Middle frontal gyrus (tissue), 1 donor: Measurements from ENCODE around the gene RUNX2.

Experiments used
- DNase-seq: peaks from one replicate; pipeline ENCODE4 v3.0.0-alpha.2; 2015; ENCODE audit warnings: low spot score; ENCODE audit errors: extremely low spot score

The RUNX2 gene

GRCh38 chr6:45642331-45643125 is 314.4 kb downstream of the RUNX2 start:
- DNase-seq: no peak

- DNase-seq: no peak
These were observed 315.0 kb downstream of the RUNX2 start for GRCh38 chr6:45643126-45643525.

- no peak for DNase-seq
These were observed 316.6 kb downstream of the RUNX2 start for GRCh38 chr6:45644720-45645119.

GRCh38 chr6:45645302-45645701 is 317.2 kb downstream of the RUNX2 start:
- no peak for DNase-seq

GRCh38 chr6:45647341-45648261 is 319.5 kb downstream of the RUNX2 start:
- no peak for DNase-seq

- no peak for DNase-seq
These were observed 320.1 kb downstream of the RUNX2 start for GRCh38 chr6:45648262-45648620.

GRCh38 chr6:45650524-45651135 is 322.5 kb downstream of the RUNX2 start:
- no peak for DNase-seq

- DNase-seq: no peak
These were observed 323.2 kb downstream of the RUNX2 start for GRCh38 chr6:45651301-45651700.

GRCh38 chr6:45652416-45652815 is 324.3 kb downstream of the RUNX2 start:
- DNase-seq: no peak

GRCh38 chr6:45653117-45653883 is 325.2 kb downstream of the RUNX2 start:
- DNase-seq: no peak

GRCh38 chr6:45654673-45655072 is 326.5 kb downstream of the RUNX2 start:
- DNase-seq: no peak

- no peak for DNase-seq
These were observed 327.8 kb downstream of the RUNX2 start for GRCh38 chr6:45655745-45656476.

GRCh38 chr6:45657226-45657625 is 329.1 kb downstream of the RUNX2 start:
- DNase-seq: no peak

- DNase-seq: no peak
These were observed 330.3 kb downstream of the RUNX2 start for GRCh38 chr6:45658400-45658799.

GRCh38 chr6:45658958-45659357 is 330.8 kb downstream of the RUNX2 start:
- DNase-seq: peak; percentile 5

- no peak for DNase-seq
These were observed 333.5 kb downstream of the RUNX2 start for GRCh38 chr6:45661661-45662060.

GRCh38 chr6:45663251-45664221 is 335.4 kb downstream of the RUNX2 start:
- DNase-seq: no peak

- DNase-seq: no peak
These were observed 336.6 kb downstream of the RUNX2 start for GRCh38 chr6:45664707-45665106.

GRCh38 chr6:45665859-45666258 is 337.7 kb downstream of the RUNX2 start:
- DNase-seq: no peak
